ENCODE results near the gene TMEM107.

DNA sequence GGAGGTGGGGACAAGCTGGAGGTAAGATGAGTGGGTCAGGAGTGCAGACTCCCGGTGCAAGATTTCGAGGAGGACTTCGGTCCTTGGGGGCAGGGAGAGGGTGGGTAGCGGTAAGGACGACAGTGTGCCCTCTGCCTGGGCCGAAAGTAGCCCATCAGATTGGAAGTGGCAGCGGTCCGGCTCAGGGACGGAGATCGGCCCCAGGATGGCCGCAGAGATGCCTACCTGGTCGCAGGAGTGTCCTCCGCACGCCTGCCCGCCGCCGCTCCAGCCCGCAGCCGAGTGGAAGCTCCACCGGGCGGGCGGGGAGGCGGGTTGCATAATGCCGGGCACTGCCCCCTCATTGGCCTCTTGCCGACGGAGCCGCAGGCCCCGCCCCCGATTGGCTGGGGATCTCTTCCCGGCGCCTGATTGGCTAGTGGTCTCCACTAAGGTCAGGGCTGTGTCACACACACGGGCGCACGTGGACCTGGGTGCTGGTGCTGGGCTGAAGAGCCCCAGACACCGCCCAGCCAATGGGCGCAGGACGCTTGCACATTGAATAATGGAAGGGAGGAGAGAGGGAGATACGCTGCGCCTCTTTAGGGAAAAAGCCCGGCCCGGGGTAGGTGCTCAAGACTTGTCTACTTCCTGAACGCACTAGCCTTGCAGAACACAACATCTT is 23.9 kb downstream of the TMEM107 start, which contains the start of gene PER1:
- TF ChIP-seq CTCF (IDR thresholded peaks at IDR 0.05) = peak in 1 of 3 experiments; percentile 7
- peak in 1 of 2 donors; percentile 99 for TF ChIP-seq POLR2AphosphoS5 (IDR thresholded peaks at IDR 0.05)
- peak; percentile 97 for TF ChIP-seq POLR2A (IDR thresholded peaks at IDR 0.05; ENCODE audit: low read depth)
- TF ChIP-seq EP300 (IDR thresholded peaks at IDR 0.05) = peak; percentile 2

All from esophagus muscularis mucosa (tissue), 4 donors.